H9 (cell line): ENCODE measurements around the gene RIIAD1. TPM values are rescaled to one million over a fixed set of nuclear protein-coding genes. Genes with fewer than 3 reads are reported as not detected.

ENCODE experiments used
- DNase-seq: peaks from one replicate; pipeline ENCODE4 v3.0.0-alpha.2; 2017
- H2AFZ ChIP-seq: one replicate; pipeline ENCODE4 v1.6.1; 2013; ENCODE audit warnings: mild to moderate bottlenecking, low read length, control low read depth, moderate library complexity
- H2AK5ac ChIP-seq: 2 replicates; pipeline ENCODE4 v1.6.1; 2013; ENCODE audit warnings: low read length, control low read depth, mixed read lengths; ENCODE audit not compliant: insufficient read length
- H2BK120ac ChIP-seq: one replicate; pipeline ENCODE4 v1.6.1; 2013; ENCODE audit warnings: low read depth, mild to moderate bottlenecking, low read length, control low read depth, inconsistent platforms; ENCODE audit not compliant: poor library complexity, severe bottlenecking
- H2BK12ac ChIP-seq: 2 replicates; pipeline ENCODE4 v1.6.1; 2013; ENCODE audit warnings: low read length, control low read depth, mixed read lengths, low read depth; ENCODE audit not compliant: insufficient read length
- H2BK15ac ChIP-seq: 2 replicates; pipeline ENCODE4 v1.6.1; 2013; ENCODE audit warnings: low read depth, low read length, control low read depth
- H2BK20ac ChIP-seq: one replicate; pipeline ENCODE4 v1.6.1; 2013; ENCODE audit warnings: low read depth, mild to moderate bottlenecking, low read length, control low read depth, inconsistent platforms; ENCODE audit not compliant: poor library complexity, severe bottlenecking
- H2BK5ac ChIP-seq: 2 replicates; pipeline ENCODE4 v1.6.1; 2013; ENCODE audit warnings: low read length, control low read depth, mixed read lengths; ENCODE audit not compliant: insufficient read length
- H3K14ac ChIP-seq: 2 replicates; pipeline ENCODE4 v1.6.1; 2013; ENCODE audit warnings: low read length, control low read depth; ENCODE audit not compliant: insufficient read depth
- H3K18ac ChIP-seq: 2 replicates; pipeline ENCODE4 v1.6.1; 2013; ENCODE audit warnings: low read depth, mild to moderate bottlenecking, mixed read lengths, low read length, control low read depth; ENCODE audit not compliant: insufficient read length
- H3K23ac ChIP-seq: 2 replicates; pipeline ENCODE4 v1.6.1; 2013; ENCODE audit warnings: low read length, control low read depth, mixed read lengths, low read depth; ENCODE audit not compliant: insufficient read length
- H3K23me2 ChIP-seq: 2 replicates; pipeline ENCODE4 v1.6.1; 2013; ENCODE audit warnings: low read depth, mild to moderate bottlenecking, mixed read lengths, low read length, control low read depth; ENCODE audit not compliant: insufficient read length, poor library complexity, severe bottlenecking
- H3K27ac ChIP-seq: 2 replicates; pipeline ENCODE4 v1.5.1; 2013; ENCODE audit warnings: low read length, control low read depth, mixed read lengths, low read depth; ENCODE audit not compliant: insufficient read length
- H3K27me3 ChIP-seq: 2 replicates; pipeline ENCODE4 v1.6.1; 2013; ENCODE audit warnings: low read length, control low read depth, inconsistent platforms; ENCODE audit not compliant: insufficient read depth
- H3K4ac ChIP-seq: 2 replicates; pipeline ENCODE4 v1.6.1; 2013; ENCODE audit warnings: low read depth, mild to moderate bottlenecking, control low read depth, inconsistent platforms, low read length, moderate library complexity
- H3K4me1 ChIP-seq: 2 replicates; pipeline ENCODE4 v1.6.1; 2013; ENCODE audit warnings: low read length, control low read depth, inconsistent platforms; ENCODE audit not compliant: insufficient read depth
- H3K4me2 ChIP-seq: 2 replicates; pipeline ENCODE4 v1.6.1; 2013; ENCODE audit warnings: low read length, control low read depth, mixed read lengths; ENCODE audit not compliant: insufficient read length, insufficient read depth
- H3K56ac ChIP-seq: 2 replicates; pipeline ENCODE4 v1.6.1; 2013; ENCODE audit warnings: low read depth, mild to moderate bottlenecking, mixed read lengths, low read length, control low read depth; ENCODE audit not compliant: insufficient read length
- H3K79me1 ChIP-seq: 2 replicates; pipeline ENCODE4 v1.6.1; 2013; ENCODE audit warnings: low read depth, mild to moderate bottlenecking, moderate library complexity, low read length, control low read depth, inconsistent platforms; ENCODE audit not compliant: insufficient read depth, poor library complexity, severe bottlenecking
- H3K79me2 ChIP-seq: 2 replicates; pipeline ENCODE4 v1.6.1; 2013; ENCODE audit warnings: low read length, control low read depth, inconsistent platforms; ENCODE audit not compliant: insufficient read depth
- H3K9ac ChIP-seq: 2 replicates; pipeline ENCODE4 v1.6.1; 2013; ENCODE audit warnings: low read length, control low read depth, mixed read lengths; ENCODE audit not compliant: insufficient read length; ENCODE audit errors: extremely low read depth
- H3K9me3 ChIP-seq: one replicate; pipeline ENCODE4 v1.6.1; 2013; ENCODE audit warnings: low read depth, low read length, inconsistent platforms; ENCODE audit not compliant: control insufficient read depth
- H3T11ph ChIP-seq: one replicate; pipeline ENCODE4 v1.6.1; 2013; ENCODE audit warnings: mild to moderate bottlenecking, low read length, control low read depth, inconsistent platforms
- H4K20me1 ChIP-seq: one replicate; pipeline ENCODE4 v1.6.1; 2013; ENCODE audit not compliant: control insufficient read depth, insufficient read length, insufficient read depth
- H4K5ac ChIP-seq: 2 replicates; pipeline ENCODE4 v1.6.1; 2013; ENCODE audit warnings: low read depth, mild to moderate bottlenecking, mixed read lengths, low read length, control low read depth; ENCODE audit not compliant: insufficient read length
- H4K8ac ChIP-seq: replicated peaks from 2 replicates; pipeline ENCODE4 v1.6.1; 2013; ENCODE audit warnings: low read length, control low read depth, mixed read lengths, low read depth; ENCODE audit not compliant: insufficient read length
- H4K91ac ChIP-seq: 2 replicates; pipeline ENCODE4 v1.6.1; 2013; ENCODE audit warnings: low read depth, mild to moderate bottlenecking, moderate library complexity, mixed read lengths, low read length, control low read depth; ENCODE audit not compliant: insufficient read length
- H3K27ac Mint-ChIP-seq, 3 experiments: 2 replicates in 2 of 3; 3 replicates in 1 of 3; pipeline ENCODE4 v1.8.0; 2020 to 2021; ENCODE audit warnings: mixed read lengths in 3 of 3, mild to moderate bottlenecking in 1 of 3, moderate library complexity in 1 of 3
- H3K27me3 Mint-ChIP-seq: 2 replicates; pipeline ENCODE4 v1.8.0; 2021; ENCODE audit warnings: low read depth, mild to moderate bottlenecking, moderate library complexity, mixed read lengths
- H3K36me3 Mint-ChIP-seq, 3 experiments: 2 replicates in 2 of 3; 3 replicates in 1 of 3; pipeline ENCODE4 v1.8.0; 2020 to 2021; ENCODE audit warnings: low read depth in 3 of 3, mixed read lengths in 3 of 3; ENCODE audit not compliant: insufficient read depth in 1 of 3
- H3K4me1 Mint-ChIP-seq, 2 experiments: 2 replicates each; pipeline ENCODE4 v1.8.0; 2020; ENCODE audit warnings: mixed read lengths in 2 of 2
- H3K4me3 Mint-ChIP-seq, 2 experiments: 2 replicates in 1 of 2; 3 replicates in 1 of 2; pipeline ENCODE4 v1.8.0; 2020 to 2021; ENCODE audit warnings: mild to moderate bottlenecking in 2 of 2, mixed read lengths in 2 of 2, moderate library complexity in 1 of 2
- H3K9me3 Mint-ChIP-seq, 2 experiments: 2 replicates in 1 of 2; 3 replicates in 1 of 2; pipeline ENCODE4 v1.8.0; 2020; ENCODE audit warnings: mild to moderate bottlenecking in 2 of 2, mixed read lengths in 2 of 2, moderate library complexity in 1 of 2
- WGBS: extraction: QIAGEN DNeasy Blood & Tissue Kit; methylation state at CpG from one replicate; pipeline ENCODE4 v1.1.7; 2013; ENCODE audit warnings: missing lambda C conversion rate, low lambda C conversion rate, mixed read lengths; ENCODE audit not compliant: insufficient read length; ENCODE audit errors: extremely low coverage; 5-methylcytosine and 5-hydroxymethylcytosine counted together
- total RNA-seq: library from RNA; stranded (reverse); gene quantifications from 2 replicates; pipeline ENCODE4 v1.2.1, GENCODE V29; 2021
- TF ChIP-seq, protein P1 (sequence below): fragments of 200-600 bp; sonication (generic); conservative IDR thresholded peaks from 3 replicates; pipeline ENCODE4 v1.8.0; 2021; ENCODE audit warnings: antibody characterized with exemption, mild to moderate bottlenecking

The RIIAD1 gene
- total RNA-seq, 1 experiment from 2014 or later, result 1.4 TPM

DNA sequence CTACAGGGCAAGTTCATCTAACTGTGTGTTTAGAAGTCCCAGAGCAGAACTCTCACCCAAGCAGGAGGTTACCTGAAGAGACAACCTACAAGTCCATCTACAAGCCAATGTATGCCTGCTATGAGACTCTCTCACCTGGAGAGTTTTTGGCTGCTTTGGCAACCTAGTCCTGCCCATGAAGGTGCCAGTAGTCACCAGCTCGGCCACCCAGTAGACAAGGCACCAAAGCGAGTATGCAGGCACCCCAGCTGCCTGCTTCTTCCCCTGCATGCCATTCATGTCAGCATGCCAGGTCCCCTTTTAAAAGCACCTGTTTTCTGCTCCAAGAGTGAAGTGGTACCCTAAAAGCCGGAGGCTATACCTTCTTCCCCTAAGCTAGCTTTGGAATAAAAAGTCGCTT is 20.2 kb downstream of the RIIAD1 start:
- no peak overlapping the region for H2AK5ac ChIP-seq
- no peaks in the 10 kb centered on the region for H3K79me1 ChIP-seq
- H2AFZ ChIP-seq, result no peak overlapping the region
- H3K18ac ChIP-seq, result no peak overlapping the region
- Mint-ChIP-seq H3K4me1 (peaks cover 8 to 12% of the 10 kb centered on the region in 2 experiments), H3K27me3 (peaks cover 18% of the 10 kb centered on the region), H3K36me3 (peaks cover 7 to 21% (median 18%) of the 10 kb centered on the region in 3 experiments; a peak in 5 of 7 replicates), H3K9me3 (peaks cover 18 to 24% of the 10 kb centered on the region in 2 experiments), H3K27ac (no peak overlapping the region), H3K4me3 (no peak overlapping the region)
- TF ChIP-seq, protein P1, sequence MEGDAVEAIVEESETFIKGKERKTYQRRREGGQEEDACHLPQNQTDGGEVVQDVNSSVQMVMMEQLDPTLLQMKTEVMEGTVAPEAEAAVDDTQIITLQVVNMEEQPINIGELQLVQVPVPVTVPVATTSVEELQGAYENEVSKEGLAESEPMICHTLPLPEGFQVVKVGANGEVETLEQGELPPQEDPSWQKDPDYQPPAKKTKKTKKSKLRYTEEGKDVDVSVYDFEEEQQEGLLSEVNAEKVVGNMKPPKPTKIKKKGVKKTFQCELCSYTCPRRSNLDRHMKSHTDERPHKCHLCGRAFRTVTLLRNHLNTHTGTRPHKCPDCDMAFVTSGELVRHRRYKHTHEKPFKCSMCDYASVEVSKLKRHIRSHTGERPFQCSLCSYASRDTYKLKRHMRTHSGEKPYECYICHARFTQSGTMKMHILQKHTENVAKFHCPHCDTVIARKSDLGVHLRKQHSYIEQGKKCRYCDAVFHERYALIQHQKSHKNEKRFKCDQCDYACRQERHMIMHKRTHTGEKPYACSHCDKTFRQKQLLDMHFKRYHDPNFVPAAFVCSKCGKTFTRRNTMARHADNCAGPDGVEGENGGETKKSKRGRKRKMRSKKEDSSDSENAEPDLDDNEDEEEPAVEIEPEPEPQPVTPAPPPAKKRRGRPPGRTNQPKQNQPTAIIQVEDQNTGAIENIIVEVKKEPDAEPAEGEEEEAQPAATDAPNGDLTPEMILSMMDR, result no peak
- H3K9ac ChIP-seq, result no peak overlapping the region
- peaks cover 15% of the 10 kb centered on the region for H3K9me3 ChIP-seq
- H3K14ac ChIP-seq, result no peak overlapping the region
- no peak overlapping the region for H3K4ac ChIP-seq
- no peak overlapping the region for H4K91ac ChIP-seq
- no peaks in the 10 kb centered on the region for H3K23me2 ChIP-seq
- H2BK20ac ChIP-seq, result no peak overlapping the region
- no peak overlapping the region for H2BK120ac ChIP-seq
- H3T11ph ChIP-seq, result no peak overlapping the region
- no peak overlapping the region for H3K27ac ChIP-seq
- H4K20me1 ChIP-seq, result no peaks in the 10 kb centered on the region
- no peak overlapping the region for H3K4me2 ChIP-seq
- no peak overlapping the region for H2BK5ac ChIP-seq
- H4K8ac ChIP-seq, result no peak overlapping the region
- no CpG with 5 or more reads among the region's 4 CpGs for WGBS
- H3K23ac ChIP-seq, result no peak overlapping the region
- H3K4me1 ChIP-seq, result no peaks in the 10 kb centered on the region
- H3K56ac ChIP-seq, result no peak overlapping the region
- no peak overlapping the region for H2BK15ac ChIP-seq
- no peaks in the 10 kb centered on the region for H3K27me3 ChIP-seq
- H4K5ac ChIP-seq, result no peak overlapping the region
- H2BK12ac ChIP-seq, result no peak overlapping the region
- DNase-seq, result no peak
- H3K79me2 ChIP-seq, result no peaks in the 10 kb centered on the region
